HepG2 (cell line): ENCODE results near the gene TWIST2.

Experiments used
- YY1 ChIP-seq: IDR thresholded peaks from 2 replicates; pipeline ENCODE4 v1.6.1; 2011; ENCODE audit warnings: low read length, low read depth, moderate library complexity, mild to moderate bottlenecking; ENCODE audit not compliant: insufficient read depth, insufficient replicate concordance
- TF ChIP-seq, protein P1 (sequence below): sonication (generic); formaldehyde crosslinking; IDR thresholded peaks from 2 replicates; pipeline ENCODE4 v1.5.0; 2020; ENCODE audit warnings: missing genetic modification reagents

DNA sequence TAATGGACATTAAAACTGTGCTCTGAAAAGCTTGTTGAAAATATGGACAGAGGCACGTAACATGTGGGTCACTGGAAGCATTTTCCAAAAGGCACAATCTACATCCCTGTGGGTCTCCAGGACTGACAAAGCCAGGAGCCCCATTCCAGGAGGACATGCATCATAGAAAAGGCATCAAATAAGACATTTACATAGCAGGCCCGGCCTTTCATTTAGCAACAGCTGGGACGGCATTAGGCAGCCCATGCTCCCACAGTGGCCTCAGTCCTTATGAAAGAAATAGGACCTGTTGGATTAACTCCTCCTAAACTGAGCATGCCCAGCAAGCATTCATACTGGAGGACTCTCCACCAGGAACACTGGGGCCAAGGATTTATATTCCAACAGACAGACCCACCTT, 72.2 kb downstream of the TWIST2 start:
- no peak for TF ChIP-seq YY1
- TF ChIP-seq, protein P1, sequence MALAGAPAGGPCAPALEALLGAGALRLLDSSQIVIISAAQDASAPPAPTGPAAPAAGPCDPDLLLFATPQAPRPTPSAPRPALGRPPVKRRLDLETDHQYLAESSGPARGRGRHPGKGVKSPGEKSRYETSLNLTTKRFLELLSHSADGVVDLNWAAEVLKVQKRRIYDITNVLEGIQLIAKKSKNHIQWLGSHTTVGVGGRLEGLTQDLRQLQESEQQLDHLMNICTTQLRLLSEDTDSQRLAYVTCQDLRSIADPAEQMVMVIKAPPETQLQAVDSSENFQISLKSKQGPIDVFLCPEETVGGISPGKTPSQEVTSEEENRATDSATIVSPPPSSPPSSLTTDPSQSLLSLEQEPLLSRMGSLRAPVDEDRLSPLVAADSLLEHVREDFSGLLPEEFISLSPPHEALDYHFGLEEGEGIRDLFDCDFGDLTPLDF (CRISPR knock-in tag): no peak
